Measurements from ENCODE around the gene KRTAP24-1.

DNA sequence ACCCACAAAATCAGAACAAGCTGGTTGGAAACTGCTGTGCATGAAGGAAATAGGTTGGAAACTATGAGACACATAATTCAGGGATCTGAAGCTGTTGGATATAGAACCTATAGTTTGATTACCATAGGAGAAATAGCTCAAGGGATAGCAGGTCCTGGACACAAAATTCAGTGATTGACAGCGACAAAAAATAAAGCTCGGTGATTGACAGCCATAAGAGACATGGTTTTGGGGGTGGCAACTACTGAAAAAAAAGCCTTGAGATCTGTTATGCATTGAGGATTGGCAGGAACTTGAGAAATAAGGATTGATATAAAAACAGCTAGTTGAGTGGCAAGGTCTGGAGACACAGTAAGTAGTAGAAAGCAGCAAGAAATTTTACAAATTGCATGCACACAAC lies 6.5 kb upstream of the KRTAP24-1 start, which contains the start of gene KRTAP25-1:
- TF ChIP-seq ZNF558 (CRISPR knock-in tag; IDR thresholded peaks at IDR 0.05; ENCODE audit: borderline replicate concordance) (no peak), ZNF432 (CRISPR knock-in tag; IDR thresholded peaks at IDR 0.05; ENCODE audit: borderline replicate concordance) (no peak), PRPF4 (IDR thresholded peaks at IDR 0.05; ENCODE audit: low read depth, low read length, poor library complexity, severe bottlenecking) (no peak), RBM39 (IDR thresholded peaks at IDR 0.05; ENCODE audit: low read depth, low read length, poor library complexity, severe bottlenecking) (no peak)
